ENCODE data around the gene PHF21A. TPM values are rescaled to one million over a fixed set of nuclear protein-coding genes. Genes with fewer than 3 reads are reported as not detected.

PHF21A gene
- total and polyA plus RNA-seq, 2 of the 8 experiments (the other 6 are each of a cell fraction or from before 2014, with no cell fraction given): 17.6 to 40.3 TPM

DNA sequence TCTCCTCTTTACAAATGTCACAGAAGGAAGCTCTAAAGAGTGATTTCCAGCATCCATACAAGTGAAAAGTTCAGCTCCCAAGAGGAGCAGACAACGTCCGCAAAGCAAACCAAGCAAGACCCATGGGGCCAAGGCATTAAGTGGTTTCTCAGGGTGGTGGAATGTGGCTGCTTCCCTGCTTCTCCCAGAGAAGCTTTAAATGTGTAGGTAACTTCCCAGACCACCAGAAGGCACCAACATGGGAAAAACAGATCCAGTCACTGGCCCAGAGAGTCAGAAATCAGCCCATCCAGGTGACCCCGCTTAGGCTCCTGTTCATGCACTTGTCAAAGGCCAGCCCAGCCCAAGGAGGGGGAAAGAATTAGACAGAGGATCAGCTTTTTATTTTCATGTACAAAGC lies 13.3 kb upstream of the PHF21A start (continued):
- TF ChIP-seq CHD7 (IDR thresholded peaks at IDR 0.05; ENCODE audit: insufficient replicate concordance, low read length) (no peak), NANOG (IDR thresholded peaks at IDR 0.05; ENCODE audit: insufficient read depth, low read depth, low read length, poor library complexity, severe bottlenecking) (no peak), HDAC2 (IDR thresholded peaks at IDR 0.05; ENCODE audit: borderline replicate concordance in 1 of 2, low read depth in 2 of 2, low read length in 2 of 2) (no peak), CREB1 (IDR thresholded peaks at IDR 0.05) (no peak), CTBP2 (IDR thresholded peaks at IDR 0.05; ENCODE audit: borderline replicate concordance, insufficient read depth, insufficient read length, low read length) (no peak), EGR1 (IDR thresholded peaks at IDR 0.05; ENCODE audit: borderline replicate concordance, low read depth, low read length) (no peak), TBP (IDR thresholded peaks at IDR 0.05; ENCODE audit: low read depth, low read length) (peak; percentile 85), MAX (IDR thresholded peaks at IDR 0.05) (no peak), MAFK (IDR thresholded peaks at IDR 0.05; ENCODE audit: low read depth, low read length) (no peak), RXRA (IDR thresholded peaks at IDR 0.05; ENCODE audit: insufficient read depth, low read depth, low read length) (no peak), KDM4A (IDR thresholded peaks at IDR 0.05; ENCODE audit: low read depth, low read length, severe bottlenecking) (no peak)
